ENCODE results near the gene IL10RA.

IL10RA gene

DNA sequence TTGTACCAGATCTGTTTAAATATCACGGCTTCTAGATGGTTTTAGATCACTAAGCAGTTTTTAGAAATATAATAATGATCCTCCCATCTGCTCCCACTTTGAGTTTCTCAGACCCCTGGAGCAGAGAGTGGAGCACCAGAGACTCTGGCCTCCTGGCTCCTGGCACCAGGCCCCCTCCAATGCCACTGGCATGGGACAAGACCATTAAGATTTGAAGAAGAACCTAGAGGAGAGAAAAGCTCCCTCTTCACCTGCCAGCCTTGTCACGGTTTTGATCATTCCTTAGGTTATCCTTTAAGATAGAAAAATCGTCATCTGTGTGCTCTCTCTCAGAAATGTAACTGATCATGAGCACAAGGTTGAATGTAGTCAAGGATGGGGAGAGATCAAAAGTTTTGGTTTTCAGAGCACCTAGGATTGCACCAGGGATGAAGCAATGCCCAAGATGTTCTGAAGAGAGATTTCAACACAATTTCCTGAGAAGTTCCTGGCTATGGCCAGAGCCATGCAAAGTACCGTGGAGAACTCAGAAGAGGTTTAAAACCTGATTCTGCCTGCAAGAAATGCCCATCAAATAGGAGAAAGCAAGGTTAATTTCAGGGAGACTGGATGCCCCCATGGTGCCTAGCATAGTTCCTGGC lies 22.2 kb downstream of the IL10RA start:
- DNase-seq: no peak

DNA sequence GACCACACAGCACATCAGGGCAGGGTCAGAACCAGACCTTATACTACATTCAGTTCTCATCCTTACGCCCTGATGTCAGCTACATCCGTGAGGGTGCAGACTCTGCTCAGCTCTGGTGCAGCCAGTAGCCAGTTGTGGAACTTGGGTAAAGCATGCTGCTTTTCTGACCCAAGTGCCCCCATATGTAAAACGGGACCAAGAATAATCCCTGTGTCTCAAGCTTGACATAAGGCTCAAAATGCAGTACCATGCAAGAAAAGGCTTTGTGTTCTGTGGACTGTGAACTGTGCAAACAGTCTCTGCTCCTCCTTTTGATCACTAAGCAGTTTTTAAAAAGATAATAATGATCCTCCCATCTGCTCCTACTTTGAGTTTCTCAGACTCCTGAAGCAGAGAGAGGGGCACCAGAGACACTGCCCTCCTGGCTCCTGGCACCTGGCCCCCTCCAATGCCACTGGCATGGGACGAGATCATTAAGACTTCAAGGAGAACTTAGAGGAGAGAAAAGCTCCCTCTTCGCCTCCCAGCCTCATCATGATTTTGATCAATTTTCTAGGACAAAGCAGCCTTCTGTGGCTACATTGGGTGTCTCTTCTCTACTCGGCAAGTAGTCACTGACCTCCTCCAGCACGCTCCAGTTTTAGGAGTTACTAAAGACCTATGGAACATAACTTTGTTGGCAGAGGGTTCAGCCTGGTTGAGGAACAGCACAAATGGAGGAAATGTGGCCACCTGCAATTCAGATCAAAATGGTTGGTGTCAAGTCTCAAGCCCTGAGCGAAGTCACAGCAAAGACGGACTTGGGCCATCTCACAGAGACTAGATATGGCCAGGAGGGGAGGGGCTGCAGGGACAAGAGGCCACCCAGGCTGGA lies 23.9 kb downstream of the IL10RA start:
- DNase-seq: no peak

DNA sequence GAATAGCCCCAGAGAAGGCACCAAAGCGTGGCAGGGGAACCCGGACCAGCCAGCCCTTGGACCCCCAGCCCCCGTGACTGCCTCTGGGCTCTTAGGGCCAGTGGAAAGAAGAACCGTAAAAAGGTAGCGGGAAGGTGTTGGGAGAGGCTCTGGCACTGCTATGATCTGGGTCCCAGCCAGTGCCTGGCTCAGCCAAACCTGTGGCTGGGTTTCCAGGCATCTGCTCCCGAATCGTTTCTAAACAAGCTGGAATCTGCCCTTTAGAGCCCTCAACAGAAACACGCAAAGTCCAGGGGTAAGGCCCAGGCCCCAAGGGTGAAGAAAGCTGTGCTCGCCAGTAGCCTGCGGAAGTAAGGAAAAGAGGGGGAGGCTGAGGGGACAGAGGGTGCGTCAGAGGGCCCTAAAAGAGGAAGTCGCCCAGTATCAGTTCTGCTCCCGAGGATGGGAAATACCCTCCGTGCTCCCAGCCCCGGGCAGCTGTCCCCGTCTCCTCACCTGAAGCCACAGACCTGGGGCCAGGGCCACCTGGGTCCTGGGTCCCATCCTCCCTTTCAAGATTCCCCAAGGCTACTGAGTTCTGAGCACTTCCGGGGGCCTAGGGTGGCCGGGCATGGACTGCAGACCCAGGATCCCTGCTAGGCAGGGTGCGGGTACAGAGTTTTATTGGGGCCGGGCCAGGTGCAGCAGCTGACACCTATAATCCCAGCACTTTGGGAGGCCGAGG lies 24.7 kb downstream of the IL10RA start:
- no peak for DNase-seq

DNA sequence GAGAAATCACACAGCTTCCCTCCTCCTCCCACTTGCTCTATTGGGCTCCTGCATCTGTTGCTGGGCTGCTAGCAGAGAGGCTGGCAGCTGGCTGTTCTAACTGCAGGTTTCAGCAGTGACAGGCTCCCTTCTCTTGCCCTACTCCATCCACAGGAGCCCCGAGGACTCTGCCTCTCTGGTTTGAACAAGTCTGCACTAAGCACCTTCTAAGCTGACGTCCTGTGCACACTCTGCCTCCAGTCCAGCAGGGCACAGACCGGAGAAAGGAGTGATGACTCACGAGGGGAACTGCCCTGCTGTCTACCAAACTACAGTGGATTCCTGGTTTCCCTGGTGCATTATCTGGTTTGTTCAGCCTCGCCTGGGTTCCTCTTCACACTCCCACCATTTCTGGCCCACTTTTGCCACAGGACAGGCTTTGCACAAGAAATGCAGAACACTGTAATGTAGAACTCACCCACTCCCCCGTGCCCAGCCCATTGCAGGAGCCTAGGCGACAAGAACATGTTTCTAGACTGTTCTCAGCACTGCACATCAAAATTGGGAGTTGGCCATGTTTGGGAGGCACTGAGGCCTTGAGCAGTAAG lies 26.0 kb downstream of the IL10RA start:
- DNase-seq: no peak

DNA sequence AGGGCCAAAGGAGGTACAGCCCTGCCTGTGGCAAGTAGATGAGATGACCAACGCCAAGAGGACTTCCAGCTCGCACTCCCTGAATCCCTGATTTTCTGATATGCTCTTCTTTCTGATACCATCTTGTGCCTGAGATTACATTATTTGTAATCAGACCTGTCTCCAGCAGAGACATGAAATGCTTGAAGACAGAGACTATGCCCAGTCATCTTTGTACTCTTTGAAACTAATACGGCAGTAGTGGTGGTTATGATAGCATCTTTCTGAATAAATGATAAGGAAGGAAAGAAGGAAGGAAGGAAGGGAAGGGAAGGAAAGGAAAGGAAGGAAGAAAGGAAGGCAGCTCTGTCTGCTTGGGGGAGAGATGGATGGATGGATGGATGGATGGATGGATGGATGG lies 27.8 kb downstream of the IL10RA start:
- DNase-seq: no peak

DNA sequence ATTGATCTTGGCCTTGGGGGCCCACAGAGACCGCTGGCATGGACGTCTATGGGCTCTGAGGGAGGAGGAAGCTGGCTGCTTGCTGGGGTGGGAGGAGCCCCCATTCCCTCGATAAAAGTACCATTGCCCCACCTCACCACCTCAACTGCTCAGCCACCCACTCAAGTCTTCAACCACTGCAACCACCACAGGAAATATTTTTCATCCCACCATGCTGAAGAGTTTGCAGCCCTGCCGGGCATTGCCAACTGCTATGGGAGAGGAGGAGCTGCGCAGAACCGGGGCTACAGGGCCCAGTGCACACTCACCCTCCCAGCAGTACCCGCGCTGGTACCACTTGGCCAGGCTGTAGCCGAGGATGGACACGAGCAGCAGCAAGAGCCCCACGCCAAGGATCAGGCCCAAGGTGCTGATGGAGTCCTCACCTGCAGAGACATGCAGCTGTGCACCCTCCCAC lies 29.2 kb downstream of the IL10RA start:
- no peak for DNase-seq

DNA sequence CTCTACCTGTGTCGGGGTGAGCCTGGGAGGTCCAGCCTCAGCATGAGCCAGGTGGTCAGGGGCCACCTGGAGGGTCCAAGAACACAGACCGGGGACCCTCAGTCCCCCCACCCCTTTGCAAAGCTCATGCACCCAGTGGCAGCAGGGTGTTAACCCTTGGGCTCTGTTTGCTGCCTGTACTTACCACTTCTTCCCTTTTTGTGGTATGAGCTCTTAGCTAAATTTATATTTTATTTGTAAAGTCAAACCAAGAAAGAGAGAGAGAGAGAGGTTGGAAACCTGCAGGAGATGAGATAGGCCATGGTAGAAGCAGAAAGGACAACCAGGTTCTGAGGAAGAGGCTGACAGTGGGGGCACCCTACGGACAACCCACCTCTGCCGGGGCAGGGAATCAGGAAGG lies 29.9 kb downstream of the IL10RA start:
- DNase-seq: no peak

DNA sequence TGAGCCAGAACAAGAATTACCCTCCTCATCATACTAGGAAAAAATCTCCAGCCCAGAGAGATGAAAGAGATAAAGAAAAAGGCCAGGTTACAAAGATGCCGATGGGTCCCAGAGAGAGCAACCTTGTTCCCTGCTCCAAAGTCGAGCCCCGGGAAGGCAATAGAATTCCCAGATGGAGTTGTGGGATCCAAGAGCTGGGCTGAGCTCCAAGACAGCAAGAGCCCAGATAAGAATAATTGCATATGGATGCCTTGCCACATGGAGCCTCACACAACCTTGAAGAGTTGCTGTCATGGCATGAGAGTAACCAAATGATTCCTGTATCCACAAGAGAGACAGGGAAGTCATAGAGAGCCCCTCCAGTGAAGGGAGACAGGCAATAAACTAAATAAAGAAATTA lies 30.9 kb downstream of the IL10RA start:
- DNase-seq: no peak

DNA sequence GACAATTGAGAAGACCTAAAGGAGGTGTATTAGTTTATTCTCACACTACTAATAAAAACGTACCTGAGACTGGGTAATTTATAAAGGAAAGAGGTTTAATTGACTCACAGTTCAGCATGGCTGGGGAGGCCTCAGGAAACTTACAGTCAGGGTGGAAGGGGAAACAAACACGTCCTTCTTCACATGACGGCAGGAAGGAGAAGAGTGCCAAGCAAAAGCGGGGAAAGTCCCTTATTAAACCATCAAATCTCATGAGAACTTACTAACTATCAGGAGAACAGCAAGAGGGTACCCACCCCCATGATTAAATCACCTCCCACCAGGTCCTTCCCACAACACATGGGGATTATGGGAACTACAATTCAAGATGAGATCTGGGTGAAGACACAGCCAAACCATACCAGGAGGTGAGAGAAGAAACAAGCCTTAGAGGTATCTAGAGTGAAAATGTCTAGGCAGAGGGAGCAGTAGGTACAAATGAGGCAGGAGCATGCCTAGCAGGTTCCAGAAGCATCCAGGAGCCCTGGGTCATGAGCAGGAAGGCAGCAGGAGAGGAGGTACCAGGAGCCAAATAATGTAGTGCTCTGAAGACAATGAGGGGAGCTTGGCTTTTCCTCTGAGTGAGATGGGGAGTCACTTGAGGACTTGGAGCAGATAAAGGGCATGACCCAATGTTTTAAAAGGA lies 31.6 kb downstream of the IL10RA start:
- no peak for DNase-seq

DNA sequence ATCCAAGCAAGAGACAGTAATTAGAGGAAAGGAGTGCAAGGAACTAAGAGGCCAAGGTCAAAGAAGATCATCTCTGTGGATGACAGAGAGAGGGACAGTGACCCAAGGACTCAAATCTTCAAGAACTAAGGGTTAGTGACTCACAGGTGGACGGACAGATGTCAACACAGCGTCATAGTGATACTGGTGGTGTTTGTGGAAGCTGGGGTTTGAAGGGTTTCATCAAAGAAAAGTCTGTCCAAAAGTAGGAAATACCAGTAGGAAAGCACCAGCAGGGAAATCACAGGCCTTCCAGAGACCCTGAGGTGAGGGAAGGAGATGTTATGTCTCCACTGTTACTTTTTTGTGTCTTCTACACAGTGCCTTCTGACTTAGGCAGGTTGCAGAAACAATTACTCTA lies 32.2 kb downstream of the IL10RA start:
- DNase-seq: no peak

DNA sequence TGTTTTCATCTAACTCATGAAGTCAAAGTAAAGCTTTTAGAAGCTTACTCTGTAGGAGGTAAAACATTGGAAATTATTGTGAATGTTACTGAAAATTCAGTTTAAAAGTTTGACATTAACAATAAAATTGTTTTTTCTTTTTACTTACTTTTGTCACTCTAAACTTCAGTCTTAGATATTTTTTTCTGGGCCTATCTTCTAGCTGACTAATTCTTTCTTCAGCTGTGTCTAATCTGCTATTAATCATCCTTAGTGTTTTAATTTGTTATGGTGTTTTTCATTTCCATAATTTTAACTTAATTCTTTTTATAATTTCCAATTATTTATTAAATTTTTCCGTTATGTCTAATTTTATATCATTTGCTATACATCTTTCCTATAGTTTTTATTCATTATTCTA lies 35.0 kb downstream of the IL10RA start:
- DNase-seq: no peak

DNA sequence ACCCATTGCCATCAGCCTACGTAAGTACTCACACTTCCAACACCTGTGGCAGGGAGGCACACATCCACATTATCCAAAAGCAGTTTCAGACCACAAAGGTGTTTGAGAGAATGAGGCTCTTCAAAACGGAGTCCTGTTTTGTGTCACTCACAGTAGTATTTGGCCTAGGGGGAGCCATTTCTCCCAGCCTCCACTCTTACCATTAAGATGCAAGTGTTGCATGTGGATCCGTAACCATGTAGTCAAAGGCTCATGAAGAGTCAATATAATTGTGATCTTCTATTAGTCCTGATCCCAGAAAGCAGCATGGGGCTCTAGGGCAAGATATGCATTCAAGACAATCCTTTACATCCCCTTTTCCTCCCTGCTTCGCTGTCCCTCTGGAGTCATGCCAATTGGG lies 41.5 kb downstream of the IL10RA start:
- no peak for DNase-seq

DNA sequence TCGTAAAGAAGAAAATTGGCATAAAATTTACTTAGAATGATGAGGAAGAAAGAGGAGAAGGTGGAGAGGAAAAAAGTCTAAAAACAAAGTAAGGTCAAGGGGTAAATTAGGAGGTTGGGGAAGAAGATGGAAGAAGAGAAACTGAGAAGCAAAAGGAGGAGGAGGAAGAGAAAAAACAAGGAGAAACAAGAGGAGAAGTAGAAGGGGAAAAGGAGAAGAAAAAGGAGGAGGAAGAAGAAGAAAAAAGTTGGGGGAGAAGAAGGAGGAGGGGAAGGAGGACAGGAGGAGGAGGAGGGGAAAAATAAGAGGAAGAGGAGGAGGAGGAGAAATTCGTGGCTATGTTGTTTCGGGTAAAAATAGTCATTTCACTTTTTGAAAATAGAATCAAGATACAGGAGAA lies 42.4 kb downstream of the IL10RA start:
- no peak for DNase-seq

DNA sequence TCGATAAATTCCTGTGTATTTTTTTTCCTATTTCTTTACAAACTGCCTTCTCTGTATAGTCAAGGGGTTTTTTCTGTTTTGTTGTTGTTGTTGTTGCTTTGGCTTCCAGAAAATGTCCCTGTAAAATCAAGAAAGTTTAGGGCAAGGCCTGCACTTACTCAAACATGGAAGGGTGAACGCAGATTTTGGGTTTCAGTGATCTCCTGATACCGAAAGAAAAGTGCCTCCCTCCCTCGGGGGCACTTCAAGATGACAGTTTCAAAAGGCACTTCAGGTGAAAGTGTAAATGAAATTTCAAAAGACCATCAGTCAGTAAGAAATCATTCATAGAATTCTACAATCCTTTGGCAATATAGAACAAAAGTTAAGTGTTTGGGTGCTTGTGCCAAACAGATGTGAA lies 47.2 kb downstream of the IL10RA start:
- DNase-seq: no peak

DNA sequence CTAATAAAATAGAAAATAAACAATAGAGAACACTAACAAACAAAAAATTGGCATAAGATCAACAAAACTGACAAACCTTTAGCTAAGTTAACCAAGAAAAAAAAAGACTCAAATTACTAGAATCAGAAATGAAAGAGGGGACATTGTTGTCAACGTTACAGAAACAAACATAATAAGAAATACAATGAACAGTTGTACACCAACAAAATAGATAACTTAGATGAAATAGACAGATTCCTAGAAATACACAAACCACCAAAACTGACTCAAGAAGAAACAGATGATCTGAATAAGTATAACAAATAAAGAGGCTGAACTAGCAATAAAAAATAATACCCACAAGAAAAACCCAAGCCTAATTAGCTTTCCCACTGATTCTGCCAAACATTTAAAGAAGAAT lies 55.9 kb downstream of the IL10RA start:
- DNase-seq: no peak

DNA sequence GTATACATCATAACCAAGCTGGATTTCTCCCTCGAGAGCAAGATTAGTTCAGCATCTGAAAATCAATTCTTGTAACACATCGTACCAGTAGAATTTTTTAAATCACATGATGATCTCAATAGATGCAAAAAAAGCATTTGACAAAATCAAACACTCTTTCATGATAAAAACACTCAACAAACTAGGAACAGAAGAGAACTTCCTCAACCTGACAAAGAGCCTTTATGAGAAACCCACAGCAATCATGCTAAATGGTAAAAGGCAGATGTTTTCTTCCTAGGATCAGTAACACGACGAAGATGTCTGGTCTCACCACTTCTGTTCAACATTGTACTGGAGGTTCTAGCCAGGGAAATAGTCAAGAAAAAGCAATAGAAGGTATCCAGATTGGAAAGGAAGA lies 56.6 kb downstream of the IL10RA start:
- no peak for DNase-seq

DNA sequence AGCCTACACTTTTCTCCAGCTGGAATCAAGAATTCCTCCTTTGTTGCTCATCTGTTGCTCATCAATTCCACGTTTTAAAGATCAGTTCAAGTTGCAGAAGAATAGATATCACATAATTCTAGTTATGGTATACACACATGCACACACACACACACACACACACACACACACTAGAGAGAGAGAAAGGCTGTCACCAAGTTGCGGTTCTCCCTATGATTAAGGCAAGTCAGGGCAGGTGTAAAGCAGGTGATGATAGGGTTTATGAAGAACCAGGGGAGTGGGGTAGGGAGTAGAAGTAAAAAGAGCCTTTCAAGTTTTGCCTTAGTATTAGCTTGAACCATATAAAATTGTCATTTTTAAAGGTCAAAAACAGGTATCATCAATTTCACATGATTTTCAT lies 59.0 kb downstream of the IL10RA start:
- DNase-seq: no peak

DNA sequence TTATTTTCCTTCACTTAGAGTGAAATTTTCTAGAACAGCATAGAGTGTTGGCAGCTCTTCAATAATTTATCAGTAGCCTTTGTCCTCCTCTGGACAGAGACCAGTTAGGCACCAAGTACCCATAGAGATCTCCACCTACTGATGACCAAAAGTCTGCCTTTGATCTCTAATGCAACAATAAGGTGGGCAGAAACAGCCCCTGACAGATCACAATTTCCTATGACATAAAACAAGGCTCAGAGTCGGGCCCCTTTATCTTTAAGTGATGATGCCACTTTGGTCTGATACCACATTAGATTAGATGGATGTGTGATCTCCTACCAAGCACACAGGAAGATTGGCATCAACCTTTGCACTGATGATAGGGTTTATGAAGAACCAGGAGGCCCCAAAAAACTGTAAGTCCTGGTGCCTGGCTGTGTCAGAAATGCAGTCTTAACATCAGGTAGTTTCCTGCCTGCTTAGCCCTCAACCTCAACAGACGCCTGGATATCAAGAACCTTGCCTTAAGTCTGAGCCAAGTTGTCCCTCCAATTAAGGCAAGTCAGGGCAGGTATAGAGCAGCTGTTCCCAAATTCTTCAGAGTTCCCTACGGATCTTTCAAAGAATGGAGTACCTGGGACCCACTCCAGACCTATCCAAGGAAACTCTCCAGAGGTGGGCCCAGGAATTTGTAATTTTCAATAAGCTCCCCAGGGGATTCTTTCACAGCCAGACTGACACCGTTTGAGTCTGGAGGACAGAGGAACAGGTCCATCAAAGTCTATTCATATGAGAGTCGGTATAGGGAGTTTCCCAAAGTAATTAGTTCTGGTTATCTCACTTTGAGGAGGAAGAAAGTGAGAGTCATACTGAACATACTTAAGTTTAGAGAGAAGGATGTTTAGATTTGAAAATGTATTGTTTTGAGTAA lies 60.1 kb downstream of the IL10RA start:
- no peak for DNase-seq

DNA sequence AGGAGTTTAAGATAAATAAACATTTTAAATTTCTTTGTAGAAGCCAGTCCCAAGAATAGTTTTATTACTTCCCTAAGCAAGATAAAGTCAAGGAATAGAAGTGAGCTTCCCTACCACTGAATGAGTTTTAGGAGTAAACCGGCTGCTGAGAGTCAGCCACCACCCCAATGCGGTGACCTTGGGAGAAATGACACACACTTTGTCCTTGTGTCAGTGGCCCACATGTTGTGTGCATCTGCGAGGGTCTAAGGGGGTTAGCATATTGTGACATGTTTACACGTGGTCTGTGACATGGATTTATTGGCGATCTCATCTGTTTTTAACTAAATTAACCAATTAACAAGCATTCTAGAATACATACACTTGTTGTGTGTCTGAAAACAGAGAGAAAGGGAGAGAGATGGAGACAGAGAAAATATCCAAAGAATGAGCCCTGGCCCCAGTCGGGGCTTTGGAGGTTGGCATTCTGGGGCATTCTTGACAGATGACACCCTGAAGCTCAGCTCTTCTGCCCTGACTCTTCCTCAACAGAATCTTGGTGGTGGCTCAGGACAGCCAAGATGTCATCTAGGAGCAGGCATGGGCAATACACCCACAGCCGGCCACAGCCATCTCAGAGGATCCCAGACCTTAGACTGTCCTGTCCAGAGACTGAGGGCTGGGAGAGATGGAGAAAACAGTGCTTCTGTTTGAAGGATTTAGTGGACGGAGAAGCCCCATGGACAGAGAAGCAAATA lies 60.9 kb downstream of the IL10RA start:
- DNase-seq: no peak

DNA sequence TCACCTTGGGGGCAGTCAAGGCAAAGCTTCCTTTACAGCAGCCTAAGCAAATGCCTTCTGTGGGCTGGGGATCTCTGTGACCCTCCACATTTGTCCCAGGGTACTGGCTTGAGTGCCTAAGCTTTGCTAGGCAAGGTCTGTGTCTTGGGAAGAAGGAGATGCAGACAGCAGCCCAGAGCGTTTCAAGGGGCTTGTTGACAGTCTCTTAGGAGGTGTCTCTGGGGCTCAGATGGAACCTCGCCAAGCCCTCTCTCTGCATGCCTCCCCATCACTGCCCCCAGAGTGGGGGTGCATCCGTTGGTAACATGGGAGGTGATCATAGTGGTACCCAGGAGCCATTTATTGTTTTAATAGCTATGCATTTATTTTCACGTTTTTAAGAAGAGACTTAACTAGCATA lies 61.6 kb downstream of the IL10RA start:
- DNase-seq: no peak

All from NCI-H526 treated with DMSO at 0.1 percent for 48 hours (cell line).